Chondrocyte (in vitro differentiated cells): ENCODE results near the gene STN1. TPM values are rescaled to one million over a fixed set of nuclear protein-coding genes. Genes with fewer than 3 reads are reported as not detected.
"Not testable (repeated sequence)": the region's sequence is repeated elsewhere in the genome, so short reads cannot be mapped to it uniquely, and the experiment has no call there.

Source experiments
- DNase-seq: peaks from one replicate; pipeline ENCODE4 v3.0.0; 2021; ENCODE audit warnings: mixed read lengths, low spot score
- H3K27ac Mint-ChIP-seq: one replicate; pipeline ENCODE4 v1.8.0; 2021; ENCODE audit warnings: mild to moderate bottlenecking, moderate library complexity, mixed read lengths; ENCODE audit not compliant: unreplicated experiment
- H3K27me3 Mint-ChIP-seq: 2 replicates; pipeline ENCODE4 v1.8.0; 2021; ENCODE audit warnings: low read depth, mixed read lengths
- H3K36me3 Mint-ChIP-seq: 2 replicates; pipeline ENCODE4 v1.8.0; 2021; ENCODE audit warnings: low read depth, mixed read lengths
- H3K4me1 Mint-ChIP-seq: 2 replicates; pipeline ENCODE4 v1.8.0; 2021; ENCODE audit warnings: low read depth, mild to moderate bottlenecking, mixed read lengths
- H3K4me3 Mint-ChIP-seq: one replicate; pipeline ENCODE4 v1.8.0; 2021; ENCODE audit warnings: mild to moderate bottlenecking, moderate library complexity, mixed read lengths; ENCODE audit not compliant: unreplicated experiment
- H3K9me3 Mint-ChIP-seq: 2 replicates; pipeline ENCODE4 v1.8.0; 2021; ENCODE audit warnings: low read depth, mixed read lengths
- total RNA-seq: library from RNA; stranded (reverse); gene quantifications from 3 replicates; pipeline ENCODE4 v1.2.1, GENCODE V29; 2021
- TF ChIP-seq, protein P1 (sequence below): fragments of 200-600 bp; sonication (generic); IDR thresholded peaks from 2 replicates; pipeline ENCODE4 v1.5.0; 2021; ENCODE audit warnings: antibody characterized with exemption, mild to moderate bottlenecking, moderate library complexity

The STN1 gene
- total RNA-seq, 1 donor from 2014 or later = 15.8 TPM

DNA sequence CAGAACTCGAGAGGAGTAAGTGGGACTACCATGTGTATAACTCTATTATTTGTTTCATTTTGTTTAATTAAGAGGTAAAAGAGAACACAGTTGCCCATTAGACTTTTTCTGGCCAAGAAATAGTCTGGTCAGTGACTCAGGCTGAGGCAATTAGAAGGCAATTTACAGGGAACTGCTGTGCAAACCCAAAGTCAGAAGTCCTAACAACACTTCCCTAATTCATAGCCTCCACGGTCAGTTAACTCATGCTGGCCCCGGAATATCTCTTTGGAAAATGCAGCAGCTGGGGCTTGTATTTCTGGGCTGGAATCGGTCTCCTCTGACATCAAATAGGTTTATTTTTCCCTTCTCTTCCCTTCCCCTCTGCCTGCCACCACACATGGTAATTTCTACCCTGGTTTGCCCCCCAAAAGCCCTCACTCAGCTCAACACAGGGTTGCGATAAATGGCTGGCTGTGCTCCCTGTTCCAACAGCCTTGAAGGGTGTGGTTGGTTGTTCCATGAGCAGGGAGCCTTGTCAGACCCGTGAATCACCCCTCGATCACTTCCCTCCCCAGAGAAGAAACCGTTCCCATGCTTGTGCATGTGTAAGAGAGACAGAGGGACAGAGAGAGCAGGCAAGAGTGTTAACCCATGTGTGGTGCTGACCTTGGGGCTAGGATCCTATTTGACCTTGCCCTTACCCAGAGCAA, 68.0 kb downstream of the STN1 start:
- TF ChIP-seq, protein P1, sequence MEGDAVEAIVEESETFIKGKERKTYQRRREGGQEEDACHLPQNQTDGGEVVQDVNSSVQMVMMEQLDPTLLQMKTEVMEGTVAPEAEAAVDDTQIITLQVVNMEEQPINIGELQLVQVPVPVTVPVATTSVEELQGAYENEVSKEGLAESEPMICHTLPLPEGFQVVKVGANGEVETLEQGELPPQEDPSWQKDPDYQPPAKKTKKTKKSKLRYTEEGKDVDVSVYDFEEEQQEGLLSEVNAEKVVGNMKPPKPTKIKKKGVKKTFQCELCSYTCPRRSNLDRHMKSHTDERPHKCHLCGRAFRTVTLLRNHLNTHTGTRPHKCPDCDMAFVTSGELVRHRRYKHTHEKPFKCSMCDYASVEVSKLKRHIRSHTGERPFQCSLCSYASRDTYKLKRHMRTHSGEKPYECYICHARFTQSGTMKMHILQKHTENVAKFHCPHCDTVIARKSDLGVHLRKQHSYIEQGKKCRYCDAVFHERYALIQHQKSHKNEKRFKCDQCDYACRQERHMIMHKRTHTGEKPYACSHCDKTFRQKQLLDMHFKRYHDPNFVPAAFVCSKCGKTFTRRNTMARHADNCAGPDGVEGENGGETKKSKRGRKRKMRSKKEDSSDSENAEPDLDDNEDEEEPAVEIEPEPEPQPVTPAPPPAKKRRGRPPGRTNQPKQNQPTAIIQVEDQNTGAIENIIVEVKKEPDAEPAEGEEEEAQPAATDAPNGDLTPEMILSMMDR = no peak
- Mint-ChIP-seq H3K27ac (peak overlapping the region; percentile 52), H3K9me3 (no peaks in the 10 kb centered on the region), H3K4me3 (no peak overlapping the region), H3K27me3 (peaks cover 21% of the 10 kb centered on the region), H3K4me1 (peaks cover 20% of the 10 kb centered on the region), H3K36me3 (no peaks in the 10 kb centered on the region)
- no peak for DNase-seq

DNA sequence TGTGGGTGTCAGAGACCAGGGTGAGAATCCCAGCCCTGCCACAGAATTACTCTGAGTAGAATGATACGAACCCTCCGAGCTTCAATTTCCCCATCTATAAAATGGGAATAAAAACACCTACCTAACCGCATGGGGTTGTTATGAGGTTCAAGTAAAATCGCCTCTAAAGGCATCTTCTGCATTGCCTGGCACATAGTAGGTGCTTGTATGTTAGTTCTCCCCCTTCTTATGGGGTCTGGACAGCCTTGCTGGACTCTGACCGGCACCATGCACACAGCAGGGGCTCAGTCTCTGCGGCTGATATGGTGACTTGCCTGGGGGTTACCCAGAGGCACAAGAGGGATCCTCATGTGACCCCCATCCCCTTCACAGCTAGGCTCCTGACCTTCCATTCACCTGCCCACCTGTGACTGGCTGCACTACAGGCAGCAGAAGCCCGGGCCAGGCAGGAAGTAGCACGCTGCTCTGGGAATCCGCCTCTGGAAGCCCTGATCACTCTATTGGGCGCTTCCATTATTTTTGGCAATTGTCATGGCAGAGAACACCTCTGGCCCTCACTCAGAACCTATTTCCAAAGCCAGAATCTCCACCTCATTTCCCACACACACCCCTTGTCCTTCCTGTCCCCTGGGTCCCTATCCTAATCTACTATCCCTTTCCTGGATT, 68.6 kb downstream of the STN1 start:
- Mint-ChIP-seq H3K4me1 (peaks cover 16% of the 10 kb centered on the region), H3K9me3 (no peaks in the 10 kb centered on the region), H3K27ac (peak overlapping the region; percentile 52), H3K36me3 (no peaks in the 10 kb centered on the region), H3K27me3 (peaks cover 18% of the 10 kb centered on the region), H3K4me3 (no peak overlapping the region)
- DNase-seq = no peak
- TF ChIP-seq, protein P1 = no peak

DNA sequence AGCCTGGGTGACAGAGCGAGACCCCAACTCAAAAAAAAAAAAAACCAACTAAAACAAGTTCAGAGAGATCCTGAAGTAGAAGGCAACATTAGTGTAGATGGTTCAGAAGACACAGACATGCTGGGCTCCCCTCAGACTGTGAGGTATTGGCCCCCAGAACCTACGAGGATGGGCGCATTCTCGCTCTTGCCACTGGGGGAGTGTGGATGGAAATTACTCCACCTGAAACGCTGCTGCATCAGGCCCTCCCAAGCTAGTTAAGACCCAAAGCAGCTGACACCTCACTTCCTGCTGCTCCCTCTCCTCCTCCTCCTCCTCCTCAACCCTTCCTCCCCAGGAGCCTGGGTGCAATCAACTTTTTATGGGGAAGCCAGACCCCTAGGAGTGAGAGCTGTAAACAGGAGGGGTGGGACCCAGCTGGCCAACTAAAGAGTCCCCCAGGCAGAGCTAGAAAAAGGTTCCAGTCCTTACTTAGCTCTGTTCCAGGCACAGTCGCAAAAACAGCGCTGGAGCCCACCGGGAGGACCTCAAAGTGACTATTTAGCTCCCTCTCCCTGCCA, 70.0 kb downstream of the STN1 start:
- Mint-ChIP-seq H3K27ac (no peak overlapping the region), H3K4me3 (no peak overlapping the region), H3K4me1 (peaks cover 18% of the 10 kb centered on the region), H3K9me3 (no peaks in the 10 kb centered on the region), H3K27me3 (peaks cover 12% of the 10 kb centered on the region), H3K36me3 (no peaks in the 10 kb centered on the region)
- DNase-seq = no peak
- TF ChIP-seq, protein P1 = peak; percentile 40

DNA sequence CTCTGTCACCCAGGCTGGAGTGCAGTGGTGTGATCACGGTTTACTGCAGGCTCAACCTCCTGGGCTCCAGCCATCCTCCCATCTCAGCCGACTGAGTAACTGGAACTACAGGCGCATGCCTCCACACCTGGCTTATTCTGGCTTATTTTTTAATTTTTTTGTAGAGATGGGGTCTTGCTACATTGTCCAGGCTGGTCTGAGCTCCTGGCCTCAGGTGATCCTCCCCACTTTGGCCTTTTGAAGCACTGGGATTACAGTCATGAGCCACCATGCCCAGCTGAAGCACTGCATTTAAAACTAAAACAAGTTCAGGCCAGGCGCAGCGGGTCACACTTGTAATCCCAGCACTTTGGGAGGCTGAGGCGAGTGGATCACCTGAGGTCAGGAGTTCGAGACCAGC, 70.6 kb downstream of the STN1 start:
- TF ChIP-seq, protein P1 = no peak
- H3K4me1 Mint-ChIP-seq = peaks cover 18% of the 10 kb centered on the region
- no peak overlapping the region for H3K27ac Mint-ChIP-seq
- H3K27me3 Mint-ChIP-seq = peaks cover 10% of the 10 kb centered on the region
- no peaks in the 10 kb centered on the region for H3K36me3 Mint-ChIP-seq
- H3K4me3 Mint-ChIP-seq = no peak overlapping the region
- H3K9me3 Mint-ChIP-seq = no peaks in the 10 kb centered on the region
- DNase-seq = no peak

DNA sequence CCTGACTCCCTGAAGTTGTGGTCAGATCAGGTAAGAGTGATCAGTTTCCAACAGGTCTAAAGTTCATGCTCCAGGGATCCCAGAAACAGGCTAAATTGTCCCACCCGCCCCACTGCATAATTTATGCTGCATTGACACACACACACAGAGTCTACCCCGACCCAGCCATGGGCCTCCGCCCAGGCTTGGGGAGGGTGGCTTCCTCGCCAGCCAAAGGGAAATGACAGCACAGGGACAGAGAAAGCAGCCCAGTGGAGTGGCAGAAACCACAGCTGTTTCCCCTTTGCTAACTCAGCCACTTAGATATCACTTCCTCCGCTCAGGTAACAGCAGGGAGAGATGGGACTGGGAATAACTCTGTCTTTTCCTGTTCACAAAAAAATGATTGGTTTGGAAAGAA, 72.0 kb downstream of the STN1 start:
- H3K27me3 Mint-ChIP-seq = peaks cover 8% of the 10 kb centered on the region
- no peaks in the 10 kb centered on the region for H3K36me3 Mint-ChIP-seq
- H3K4me1 Mint-ChIP-seq = peaks cover 18% of the 10 kb centered on the region
- H3K9me3 Mint-ChIP-seq = no peaks in the 10 kb centered on the region
- TF ChIP-seq, protein P1 = no peak
- no peak overlapping the region for H3K4me3 Mint-ChIP-seq
- H3K27ac Mint-ChIP-seq = no peak overlapping the region
- DNase-seq = no peak

DNA sequence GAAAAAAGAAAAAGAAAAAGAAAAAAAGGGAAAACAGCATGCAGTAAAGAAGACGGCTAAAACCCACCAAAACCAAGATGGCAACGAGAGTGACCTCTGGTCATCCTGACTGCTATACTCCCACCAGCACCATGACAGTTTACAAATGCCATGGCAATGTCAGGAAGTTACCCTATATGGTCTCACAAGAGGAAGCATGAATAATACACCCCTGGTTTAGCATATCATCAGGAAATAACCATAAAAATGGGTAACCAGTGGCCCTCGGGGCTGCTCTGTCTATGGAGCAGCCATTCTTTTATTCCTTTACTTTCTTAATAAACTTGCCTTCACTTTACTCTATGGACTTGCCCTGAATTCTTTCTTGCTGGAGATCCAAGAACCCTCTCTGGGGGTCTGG, 72.6 kb downstream of the STN1 start:
- H3K36me3 Mint-ChIP-seq, H3K27ac Mint-ChIP-seq, DNase-seq, H3K9me3 Mint-ChIP-seq, H3K4me3 Mint-ChIP-seq: not testable (repeated sequence)
- Mint-ChIP-seq H3K4me1 (peaks cover 17% of the 10 kb centered on the region), H3K27me3 (peaks cover 11% of the 10 kb centered on the region)
